ENCODE results near the gene CRACDL. TPM values are rescaled to one million over a fixed set of nuclear protein-coding genes. Genes with fewer than 3 reads are reported as not detected.

Gene CRACDL
- total and polyA plus RNA-seq, 2 of the 13 experiments (the other 11 are each of a cell fraction or from before 2014, with no cell fraction given): 0.15 to 0.26 TPM

GRCh38 chr2:98773169-98773568 lies 162.9 kb downstream of the CRACDL start:
- Histone ChIP-seq H3K9me3 (ENCODE audit: low read length) (no peaks in the 10 kb centered on the region), H3K4me1 (ENCODE audit: insufficient read depth, low read length) (peaks cover 54% of the 10 kb centered on the region), H3K36me3 (replicated peaks in 1 of 2; ENCODE audit: control insufficient read depth in 1 of 2, insufficient read depth in 2 of 2, low read length in 2 of 2) (no peaks in the 10 kb centered on the region), H3K4me3 (replicated peaks in 1 of 3; ENCODE audit: insufficient read depth in 1 of 3, low read depth in 2 of 3, low read length in 3 of 3) (no peak overlapping the region), H3K27me3 (ENCODE audit: control insufficient read depth in 1 of 2, insufficient read depth in 2 of 2, low read length in 2 of 2) (no peaks in the 10 kb centered on the region), H3K79me2 (ENCODE audit: insufficient read depth, low read length) (no peaks in the 10 kb centered on the region), H3K27ac (ENCODE audit: extremely low read length, insufficient read depth, low read length) (no peak overlapping the region), H4K20me1 (ENCODE audit: insufficient read depth, low read length) (no peaks in the 10 kb centered on the region), H3K4me2 (ENCODE audit: low read depth, low read length) (no peak overlapping the region), H2AFZ (ENCODE audit: low read length) (no peak overlapping the region), H3K9ac (ENCODE audit: insufficient read depth, low read depth, low read length) (no peak overlapping the region)
- intact Hi-C loops (cut with micrococcal nuclease; ENCODE audit: unreplicated experiment): no loop called here
- ChIA-PET POLR2A (no interaction called here), CTCF (ENCODE audit: low intra/inter-chr PET ratio, low total read pairs) (no interaction called here)
- no peak for TF ChIP-seq GZF1 (CRISPR knock-in tag; IDR thresholded peaks at IDR 0.05)
- no peak for TF ChIP-seq ZBED4 (CRISPR knock-in tag; IDR thresholded peaks at IDR 0.05; ENCODE audit: borderline replicate concordance)
- TF ChIP-seq ZNF549 (CRISPR knock-in tag; IDR thresholded peaks at IDR 0.05): no peak
- no peak for TF ChIP-seq RARG (CRISPR knock-in tag; IDR thresholded peaks at IDR 0.05; ENCODE audit: low read depth)
- TF ChIP-seq MAF1 (CRISPR knock-in tag; IDR thresholded peaks at IDR 0.05; ENCODE audit: borderline replicate concordance): no peak
- TF ChIP-seq ZNF572 (CRISPR knock-in tag; IDR thresholded peaks at IDR 0.05): 0 out of 2 replicates have a peak, but pooled peaks have one; percentile 22
- TF ChIP-seq SP2 (CRISPR knock-in tag; IDR thresholded peaks at IDR 0.05): 0 out of 2 replicates have a peak, but pooled peaks have one; percentile 31
- no peak for TF ChIP-seq PAF1 (CRISPR knock-in tag; IDR thresholded peaks at IDR 0.05)
- ATAC-seq (no peak), FAIRE-seq (no peak), DNase-seq (ENCODE audit: low spot score) (no peak)
- no TSS peak for BruUV-seq (replicated peaks)
- 75% methylated on average over 4 of the region's 5 CpGs for WGBS (ENCODE audit: low lambda C conversion rate)
- in situ Hi-C loops (cut with HindIII; ENCODE audit: extremely low pct_ligation_motif_present, low pct_unique_long_range_greater_than_20kb): no loop called here
